Smooth muscle cell (in vitro differentiated cells): ENCODE results near the gene BACH2. TPM values are rescaled to one million over a fixed set of nuclear protein-coding genes. Genes with fewer than 3 reads are reported as not detected.

Experiments used
- DNase-seq: peaks from one replicate; lab custom pipeline; 2025; ENCODE audit not compliant: unreplicated experiment; lab: John Stamatoyannopoulos, UW
- H2AFZ ChIP-seq: fragments of 200-600 bp; sonication (generic); 2 replicates; pipeline ENCODE4 v1.6.0; 2016; ENCODE audit warnings: antibody characterized with exemption, low read depth, mild to moderate bottlenecking
- H3F3A ChIP-seq: fragments of 200-600 bp; sonication (generic); 2 replicates; pipeline ENCODE4 v1.6.0; 2017; ENCODE audit warnings: antibody characterized with exemption, low read depth
- H3K27ac ChIP-seq: fragments of 200-600 bp; sonication (generic); 2 replicates; pipeline ENCODE4 v1.5.1; 2016; ENCODE audit warnings: low read depth, mild to moderate bottlenecking
- H3K27me3 ChIP-seq: fragments of 200-600 bp; sonication (generic); 2 replicates; pipeline ENCODE4 v1.6.1; 2016; ENCODE audit warnings: low read depth, mild to moderate bottlenecking
- H3K36me3 ChIP-seq: fragments of 200-600 bp; sonication (generic); 2 replicates; pipeline ENCODE4 v1.5.1; 2016; ENCODE audit warnings: low read depth
- H3K4me1 ChIP-seq: fragments of 200-600 bp; sonication (generic); 2 replicates; pipeline ENCODE4 v1.5.1; 2016; ENCODE audit warnings: low read depth
- H3K4me2 ChIP-seq: fragments of 200-600 bp; sonication (generic); 2 replicates; pipeline ENCODE4 v1.6.0; 2016; ENCODE audit warnings: mild to moderate bottlenecking
- H3K4me3 ChIP-seq: fragments of 200-600 bp; sonication (generic); 2 replicates; pipeline ENCODE4 v1.5.1; 2016; ENCODE audit warnings: mild to moderate bottlenecking
- H3K79me2 ChIP-seq: fragments of 200-600 bp; sonication (generic); 2 replicates; pipeline ENCODE4 v1.6.0; 2016; ENCODE audit warnings: low read depth, mild to moderate bottlenecking
- H3K9ac ChIP-seq: fragments of 200-600 bp; sonication (generic); 2 replicates; pipeline ENCODE4 v1.6.0; 2016; ENCODE audit warnings: low read depth
- H3K9me3 ChIP-seq: fragments of 200-600 bp; sonication (generic); replicated peaks from 2 replicates; pipeline ENCODE4 v1.5.1; 2016; ENCODE audit warnings: low read depth
- H4K20me1 ChIP-seq: fragments of 200-600 bp; sonication (generic); 2 replicates; pipeline ENCODE4 v1.6.0; 2016; ENCODE audit warnings: low read depth
- CTCF ChIP-seq: fragments of 200-600 bp; sonication (generic); IDR thresholded peaks from 2 replicates; pipeline ENCODE4 v1.5.1; 2017; ENCODE audit warnings: borderline replicate concordance, mild to moderate bottlenecking, antibody characterized with exemption; ENCODE audit not compliant: insufficient read depth, poor library complexity, severe bottlenecking
- WGBS: methylation state at CpG from one replicate; pipeline ENCODE4 v1.1.7; 2016; ENCODE audit warnings: low lambda C conversion rate; 5-methylcytosine and 5-hydroxymethylcytosine counted together
- polyA plus RNA-seq: library from polyadenylated mRNA; unstranded; fragments of >200 nt; fragmentation: Nextera tagmentation; extraction: Ambion mirVana; gene quantifications from 2 replicates; pipeline ENCODE4 v1.2.1, GENCODE V29; 2016
- total RNA-seq: library from RNA; depleted of rRNA; stranded (reverse); fragments of >200 nt; gene quantifications from 2 replicates; pipeline ENCODE4 v1.2.3, GENCODE V29; 2014

BACH2 gene
- total and polyA plus RNA-seq, 2 experiments from 2014 or later = 3.0 to 4.5 TPM

GRCh38 chr6:89921691-89922090 is 375.0 kb downstream of the BACH2 start:
- Histone ChIP-seq H4K20me1 (no peaks in the 10 kb centered on the region), H3K4me3 (no peak overlapping the region), H3K36me3 (no peaks in the 10 kb centered on the region), H3K27ac (no peak overlapping the region), H3K27me3 (no peaks in the 10 kb centered on the region), H3F3A (no peaks in the 10 kb centered on the region), H3K79me2 (no peaks in the 10 kb centered on the region), H3K4me2 (no peak overlapping the region), H3K4me1 (no peaks in the 10 kb centered on the region), H3K9ac (no peak overlapping the region), H3K9me3 (no peaks in the 10 kb centered on the region), H2AFZ (no peak overlapping the region)
- TF ChIP-seq CTCF = no peak
- DNase-seq = no peak
- WGBS = 98% methylated on average over 10 of the region's 10 CpGs

GRCh38 chr6:89921197-89921596 is 375.4 kb downstream of the BACH2 start:
- no peaks in the 10 kb centered on the region for H3K4me1 ChIP-seq
- no peak overlapping the region for H3K4me3 ChIP-seq
- no peaks in the 10 kb centered on the region for H3F3A ChIP-seq
- H3K9me3 ChIP-seq = peaks cover 1% of the 10 kb centered on the region
- H3K27ac ChIP-seq = no peak overlapping the region
- no peaks in the 10 kb centered on the region for H4K20me1 ChIP-seq
- TF ChIP-seq CTCF = no peak
- DNase-seq = no peak
- H3K4me2 ChIP-seq = no peak overlapping the region
- no peak overlapping the region for H3K9ac ChIP-seq
- WGBS = 91% methylated on average over 6 of the region's 6 CpGs
- no peak overlapping the region for H2AFZ ChIP-seq
- no peaks in the 10 kb centered on the region for H3K79me2 ChIP-seq
- no peaks in the 10 kb centered on the region for H3K27me3 ChIP-seq
- H3K36me3 ChIP-seq = no peaks in the 10 kb centered on the region

GRCh38 chr6:89917801-89918366 is 378.8 kb downstream of the BACH2 start:
- TF ChIP-seq CTCF = no peak
- Histone ChIP-seq H3K9ac (no peak overlapping the region), H3K9me3 (peaks cover 4% of the 10 kb centered on the region), H3K4me2 (no peak overlapping the region), H3K4me1 (no peaks in the 10 kb centered on the region), H3K27me3 (no peaks in the 10 kb centered on the region), H3K4me3 (no peak overlapping the region), H4K20me1 (no peaks in the 10 kb centered on the region), H3K79me2 (no peaks in the 10 kb centered on the region), H3K36me3 (no peaks in the 10 kb centered on the region), H3K27ac (no peak overlapping the region), H2AFZ (no peak overlapping the region), H3F3A (no peaks in the 10 kb centered on the region)
- WGBS = 61% methylated on average over 3 of the region's 3 CpGs
- DNase-seq = no peak

GRCh38 chr6:89917216-89917615 is 379.4 kb downstream of the BACH2 start:
- TF ChIP-seq CTCF = no peak
- no peak for DNase-seq
- no peaks in the 10 kb centered on the region for H3K36me3 ChIP-seq
- H3K4me3 ChIP-seq = no peak overlapping the region
- no peak overlapping the region for H3K4me2 ChIP-seq
- H3K27ac ChIP-seq = no peak overlapping the region
- no peak overlapping the region for H2AFZ ChIP-seq
- no peaks in the 10 kb centered on the region for H3K79me2 ChIP-seq
- H3K4me1 ChIP-seq = no peaks in the 10 kb centered on the region
- whole genome bisulfite sequencing = 96% methylated on average over 4 of the region's 4 CpGs
- no peaks in the 10 kb centered on the region for H4K20me1 ChIP-seq
- H3K27me3 ChIP-seq = no peaks in the 10 kb centered on the region
- no peak overlapping the region for H3K9ac ChIP-seq
- no peaks in the 10 kb centered on the region for H3F3A ChIP-seq
- H3K9me3 ChIP-seq = peaks cover 4% of the 10 kb centered on the region
